ENCODE results near the gene DNAJB9. TPM values are rescaled to one million over a fixed set of nuclear protein-coding genes. Genes with fewer than 3 reads are reported as not detected.
"Not testable (repeated sequence)": the region's sequence is repeated elsewhere in the genome, so short reads cannot be mapped to it uniquely, and the experiment has no call there.

DNAJB9 gene
- total RNA-seq = 10 to 100 TPM; 11.2 to 12.3 TPM

DNA sequence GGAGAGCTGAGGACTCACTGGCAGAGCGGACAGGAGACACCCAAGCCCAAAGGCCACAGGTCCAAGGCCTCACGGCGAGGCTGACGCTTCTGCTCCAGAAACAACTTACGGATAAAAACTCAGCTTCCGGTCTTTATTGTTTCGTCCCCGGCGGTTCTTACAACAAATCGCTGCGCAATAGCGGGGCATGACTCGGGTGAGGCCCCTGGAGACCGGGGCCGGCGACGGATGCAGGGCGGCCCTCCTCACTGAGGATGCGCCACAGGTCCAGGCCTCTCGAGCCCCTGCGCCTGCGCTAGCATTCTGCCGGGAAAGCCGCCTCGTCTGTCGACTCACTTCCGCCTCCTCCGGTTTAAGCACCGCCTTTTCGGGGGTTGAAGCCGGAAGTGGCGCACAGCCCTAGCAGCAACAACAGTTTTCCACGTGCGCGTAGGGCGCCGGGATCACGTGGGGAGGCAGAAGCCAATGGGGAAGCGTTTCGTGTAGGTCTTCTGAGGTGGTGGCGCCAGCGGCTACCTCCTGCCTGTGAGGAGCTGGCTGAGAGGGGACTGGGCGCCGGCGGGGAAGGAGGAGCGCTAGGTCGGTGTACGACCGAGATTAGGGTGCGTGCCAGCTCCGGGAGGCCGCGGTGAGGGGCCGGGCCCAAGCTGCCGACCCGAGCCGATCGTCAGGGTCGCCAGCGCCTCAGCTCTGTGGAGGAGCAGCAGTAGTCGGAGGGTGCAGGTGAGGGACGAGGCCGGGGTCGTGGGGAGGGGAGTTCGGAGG is at the start of gene DNAJB9, which contains the start of gene THAP5:
DNAJB9 (plus strand) TSS at position 494 of the 765 bp plus-strand sequence. CDS start 1,853 bp downstream, outside the sequence.
THAP5 (minus strand) TSS at position 326 of the 765 bp plus-strand sequence; CDS start at position 189, 137 bp downstream.
- Mint-ChIP-seq H3K36me3 (peaks cover 36 to 50% of the 10 kb centered on the region in 2 donors), H3K9me3 (peaks cover 0 to 4% of the 10 kb centered on the region in 2 donors), H3K27ac (peak within 1 kb of the TSS; percentile 99 to 100)
- DNase-seq (ENCODE audit: low spot score in 2 of 2) (peak; percentile 96 to 100), ATAC-seq (peak; percentile 92 to 94)

GRCh38 chr7:108522780-108523179 is 46.9 kb upstream of the DNAJB9 start:
- Mint-ChIP-seq H3K9me3 (no peaks in the 10 kb centered on the region), H3K27ac (no peak overlapping the region), H3K36me3 (peaks cover 15 to 16% of the 10 kb centered on the region in 2 donors)
- no peak for ATAC-seq
- no peak for DNase-seq (ENCODE audit: low spot score in 2 of 2)

DNA sequence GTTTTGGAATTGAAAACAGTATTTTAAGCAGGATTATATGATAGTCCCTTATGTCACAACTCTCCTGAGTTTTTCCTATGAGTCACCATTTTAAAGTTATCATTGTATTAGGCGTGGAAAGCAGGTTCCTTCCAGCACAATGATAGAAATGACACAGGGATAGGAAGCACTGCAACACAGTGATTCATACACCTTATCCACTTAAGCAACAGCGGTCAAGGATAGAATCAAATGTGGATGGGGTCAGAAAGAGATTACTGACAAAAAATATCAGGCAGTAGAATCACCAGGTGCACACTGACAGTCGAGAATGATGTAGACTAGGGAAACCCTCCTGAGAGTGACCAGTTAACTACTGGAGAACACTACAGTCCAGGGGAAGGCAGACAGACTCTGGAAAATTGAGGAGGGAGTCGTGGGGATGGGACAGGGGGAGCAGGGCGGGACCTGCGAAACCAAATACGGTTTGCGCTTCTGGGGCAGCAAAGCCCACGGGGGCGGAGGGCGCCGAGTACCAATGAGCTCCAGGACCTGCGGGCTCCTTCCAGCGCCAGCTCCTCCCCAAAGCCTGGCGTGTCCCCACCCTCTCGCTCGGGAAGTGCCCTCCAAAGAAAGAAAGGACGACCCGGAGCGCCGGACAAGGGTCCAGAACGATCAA is 44.2 kb upstream of the DNAJB9 start:
- DNase-seq (ENCODE audit: low spot score in 2 of 2) (no peak), ATAC-seq (peak; percentile 35 to 70)
- H3K36me3 Mint-ChIP-seq = peaks cover 5 to 10% of the 10 kb centered on the region in 2 donors
- peak overlapping the region; percentile 99 to 100 for H3K27ac Mint-ChIP-seq
- no peaks in the 10 kb centered on the region for H3K9me3 Mint-ChIP-seq

DNA sequence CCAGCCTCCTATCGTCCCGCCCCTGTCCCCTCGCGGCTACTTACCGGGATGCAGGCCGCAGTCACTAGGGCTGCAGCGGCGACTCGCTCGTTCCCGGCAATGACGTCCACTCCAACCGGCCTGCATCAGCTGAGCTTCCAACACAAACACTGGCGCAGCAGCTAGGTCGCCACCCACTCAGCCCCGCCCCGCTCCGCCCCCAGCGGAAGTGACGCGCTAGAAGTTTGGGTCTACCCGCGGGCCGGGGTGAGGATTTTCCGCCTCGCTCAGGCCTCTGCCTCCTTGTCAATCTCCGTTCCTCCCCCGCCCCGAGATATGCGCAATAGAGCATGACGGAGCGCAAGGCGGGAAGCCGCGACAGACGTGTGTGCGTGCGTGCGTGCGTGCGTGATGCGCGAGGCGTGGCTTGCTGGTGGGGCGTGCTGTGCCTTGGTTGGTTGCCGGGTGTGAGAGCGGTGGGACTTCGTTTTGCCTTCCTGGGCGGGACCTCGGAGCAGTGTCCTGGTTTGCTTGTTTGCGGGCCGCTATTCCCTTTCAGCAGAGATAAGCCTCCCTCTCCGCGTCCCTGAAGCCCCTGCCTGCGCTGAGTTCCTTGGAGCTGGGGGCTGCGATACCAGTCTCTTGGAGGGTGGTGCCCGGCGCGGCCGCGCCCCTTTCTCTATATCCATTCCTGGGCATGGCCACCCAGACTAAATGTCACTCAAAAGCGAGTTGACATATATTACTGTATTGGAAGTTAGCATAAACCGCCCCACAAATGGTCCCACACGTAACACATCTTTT is 43.5 kb upstream of the DNAJB9 start, which contains the start of gene PNPLA8:
PNPLA8 (minus strand) TSS at position 151 of the 783 bp plus-strand sequence. CDS start 10,644 bp downstream, outside the sequence.
- DNase-seq (ENCODE audit: low spot score in 2 of 2) = peak; percentile 100
- H3K27ac Mint-ChIP-seq = peak within 1 kb of the TSS; percentile 99 to 100
- no peaks in the 10 kb centered on the region for H3K9me3 Mint-ChIP-seq
- peaks cover 3 to 9% of the 10 kb centered on the region in 2 donors for H3K36me3 Mint-ChIP-seq
- ATAC-seq = peak; percentile 91 to 94

DNA sequence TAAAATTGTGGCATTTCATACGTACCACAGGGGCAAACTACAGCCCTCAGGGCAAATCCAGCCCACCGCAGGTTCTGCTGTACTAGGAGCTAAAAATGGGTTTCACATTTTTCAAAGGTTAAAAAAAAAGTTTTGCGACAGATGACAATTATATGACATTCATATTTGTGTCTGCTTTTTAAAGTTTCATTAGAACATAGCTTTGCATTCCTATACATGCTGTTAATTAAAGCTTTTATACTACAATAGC is 43.0 kb upstream of the DNAJB9 start:
- H3K27ac Mint-ChIP-seq = peak overlapping the region; percentile 99 to 100
- DNase-seq (ENCODE audit: low spot score in 2 of 2) (no peak), ATAC-seq (no peak)
- H3K9me3 Mint-ChIP-seq = no peaks in the 10 kb centered on the region
- peaks cover 0 to 6% of the 10 kb centered on the region in 2 donors for H3K36me3 Mint-ChIP-seq

DNA sequence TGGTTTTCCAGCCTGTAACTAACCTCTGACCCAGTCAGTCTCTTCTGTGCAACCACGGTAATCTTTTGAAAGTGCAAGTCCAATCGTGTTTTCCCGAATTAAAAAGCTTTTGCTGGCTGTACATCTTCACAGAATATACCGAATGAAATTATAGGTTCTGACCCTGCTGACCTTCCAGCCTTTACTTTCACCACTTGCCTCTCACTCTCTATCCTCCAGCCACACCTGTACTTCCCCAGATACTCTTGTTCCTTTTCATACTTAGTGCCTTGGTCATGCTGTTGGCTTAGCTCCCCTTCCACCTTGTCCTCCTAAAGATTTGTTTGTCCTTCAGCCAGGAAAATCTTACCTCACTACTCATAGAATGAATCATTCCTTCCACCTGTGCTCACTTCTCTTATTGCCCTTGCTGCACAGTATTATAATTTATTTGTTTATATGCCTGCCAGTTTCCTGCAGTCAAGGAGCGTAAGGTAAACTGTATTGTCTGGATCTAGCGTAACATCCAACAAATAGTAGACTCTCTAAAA is 41.4 kb upstream of the DNAJB9 start:
- no peaks in the 10 kb centered on the region for H3K9me3 Mint-ChIP-seq
- H3K27ac Mint-ChIP-seq = peak overlapping the region; percentile 2 to 13
- peaks cover 0 to 6% of the 10 kb centered on the region in 2 donors for H3K36me3 Mint-ChIP-seq

DNA sequence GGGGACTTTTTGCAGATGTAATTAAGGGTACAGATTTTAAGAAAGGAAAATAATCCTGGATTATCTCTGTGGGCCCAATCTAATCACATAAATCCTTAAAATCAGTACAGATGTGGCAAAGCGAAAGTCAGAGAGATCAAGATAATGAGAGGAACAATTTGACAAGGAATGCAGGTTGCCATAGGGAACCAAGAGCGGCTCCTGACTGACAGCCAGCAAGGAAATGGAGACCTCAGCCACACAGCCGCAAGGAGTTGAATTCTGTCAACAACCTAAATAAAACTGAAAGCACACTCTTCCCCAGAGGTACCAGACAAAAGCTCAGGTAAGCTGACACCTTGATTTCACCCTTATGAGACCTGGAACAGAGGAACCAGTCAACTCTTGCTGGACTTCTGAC is 40.3 kb upstream of the DNAJB9 start:
- H3K27ac Mint-ChIP-seq = no peak overlapping the region
- no peak for DNase-seq (ENCODE audit: low spot score in 2 of 2)
- H3K9me3 Mint-ChIP-seq = no peaks in the 10 kb centered on the region
- no peak for ATAC-seq
- peaks cover 0 to 6% of the 10 kb centered on the region in 2 donors for H3K36me3 Mint-ChIP-seq

More for the DNA sequence above, 41.4 kb upstream of the DNAJB9 start:
- DNase-seq (ENCODE audit: low spot score in 2 of 2) (no peak), ATAC-seq (no peak)

GRCh38 chr7:108533712-108534111 is 36.0 kb upstream of the DNAJB9 start:
- H3K36me3 Mint-ChIP-seq = no peaks in the 10 kb centered on the region
- H3K27ac Mint-ChIP-seq = no peak overlapping the region
- ATAC-seq (no peak), DNase-seq (ENCODE audit: low spot score in 2 of 2) (no peak)
- no peaks in the 10 kb centered on the region for H3K9me3 Mint-ChIP-seq

GRCh38 chr7:108535257-108535656 is 34.4 kb upstream of the DNAJB9 start:
- H3K9me3 Mint-ChIP-seq = no peaks in the 10 kb centered on the region
- DNase-seq (ENCODE audit: low spot score in 2 of 2) = no peak
- ATAC-seq = no peak
- no peak overlapping the region for H3K27ac Mint-ChIP-seq
- H3K36me3 Mint-ChIP-seq = no peaks in the 10 kb centered on the region

- Mint-ChIP-seq H3K36me3 (no peaks in the 10 kb centered on the region), H3K9me3 (no peaks in the 10 kb centered on the region), H3K27ac (no peak overlapping the region)
- DNase-seq (ENCODE audit: low spot score in 2 of 2) (no peak), ATAC-seq (no peak)
Measured at GRCh38 chr7:108535744-108536143, 33.9 kb upstream of the DNAJB9 start.

DNA sequence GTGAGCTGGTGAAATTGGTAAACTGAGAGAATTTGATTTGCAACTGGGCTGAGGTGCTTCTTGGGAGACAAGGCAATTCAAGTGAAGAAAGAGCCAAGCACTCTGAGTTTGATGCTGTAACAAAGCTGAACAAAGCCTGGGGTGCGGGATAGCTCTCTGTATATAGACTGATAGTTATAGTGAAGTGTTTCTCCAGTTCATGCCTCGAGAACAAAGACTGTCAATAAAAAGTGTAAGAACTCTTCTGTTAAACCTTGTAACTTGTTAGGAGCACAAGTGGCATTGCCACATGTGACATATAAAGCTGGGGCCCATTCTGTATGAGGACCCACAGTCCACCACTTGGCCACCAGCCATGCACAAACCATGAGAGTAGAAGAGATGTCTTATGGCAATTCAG is 32.4 kb upstream of the DNAJB9 start:
- ATAC-seq = no peak
- DNase-seq (ENCODE audit: low spot score in 2 of 2) = no peak
- Mint-ChIP-seq H3K9me3 (no peaks in the 10 kb centered on the region), H3K36me3 (no peaks in the 10 kb centered on the region), H3K27ac (no peak overlapping the region)

GRCh38 chr7:108538236-108538635 is 31.4 kb upstream of the DNAJB9 start:
- not testable (repeated sequence) for DNase-seq (ENCODE audit: low spot score in 2 of 2); ATAC-seq; H3K9me3 Mint-ChIP-seq; H3K27ac Mint-ChIP-seq; H3K36me3 Mint-ChIP-seq

DNA sequence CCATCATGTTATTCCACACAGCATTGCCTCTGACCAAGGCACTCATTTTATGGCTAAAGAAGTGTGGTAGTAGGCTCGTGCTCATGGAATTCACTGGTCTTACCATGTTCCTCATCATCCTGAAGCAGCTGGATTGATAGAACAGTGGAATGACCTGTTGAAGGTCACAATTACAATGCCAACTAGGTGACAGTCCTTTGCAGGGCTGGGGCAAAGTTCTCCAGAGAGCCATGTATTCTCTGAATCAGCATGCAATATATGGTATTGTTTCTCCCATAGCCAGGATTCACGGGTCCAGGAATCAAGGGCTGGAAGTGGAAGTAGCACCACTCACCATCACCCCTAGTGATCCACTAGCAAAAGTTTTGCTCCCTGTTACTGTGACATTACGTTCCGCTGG is 31.0 kb upstream of the DNAJB9 start:
- not testable (repeated sequence) for H3K27ac Mint-ChIP-seq; H3K36me3 Mint-ChIP-seq; DNase-seq (ENCODE audit: low spot score in 2 of 2); H3K9me3 Mint-ChIP-seq; ATAC-seq

DNA sequence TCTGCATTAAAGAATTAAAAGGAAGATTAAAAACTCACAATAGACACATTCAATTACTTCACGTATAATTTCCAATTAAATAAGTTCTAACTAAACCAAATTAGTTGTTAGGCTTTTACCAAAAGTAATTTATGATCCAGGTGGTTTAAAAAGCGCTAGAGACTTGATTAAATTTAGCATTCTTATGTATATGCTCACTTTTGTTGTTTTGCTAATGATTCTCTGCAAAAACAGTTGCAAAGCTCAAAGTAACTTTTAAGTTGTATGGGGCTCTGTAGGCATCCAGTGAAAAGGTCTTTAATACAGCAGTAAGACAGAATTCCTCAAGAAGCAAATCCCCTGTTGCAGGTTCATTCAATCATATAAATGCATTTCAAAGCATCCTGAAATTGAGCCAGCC is 28.2 kb upstream of the DNAJB9 start:
- Mint-ChIP-seq H3K9me3 (no peaks in the 10 kb centered on the region), H3K36me3 (no peaks in the 10 kb centered on the region), H3K27ac (no peak overlapping the region)
- DNase-seq (ENCODE audit: low spot score in 2 of 2) = no peak
- ATAC-seq = no peak

DNA sequence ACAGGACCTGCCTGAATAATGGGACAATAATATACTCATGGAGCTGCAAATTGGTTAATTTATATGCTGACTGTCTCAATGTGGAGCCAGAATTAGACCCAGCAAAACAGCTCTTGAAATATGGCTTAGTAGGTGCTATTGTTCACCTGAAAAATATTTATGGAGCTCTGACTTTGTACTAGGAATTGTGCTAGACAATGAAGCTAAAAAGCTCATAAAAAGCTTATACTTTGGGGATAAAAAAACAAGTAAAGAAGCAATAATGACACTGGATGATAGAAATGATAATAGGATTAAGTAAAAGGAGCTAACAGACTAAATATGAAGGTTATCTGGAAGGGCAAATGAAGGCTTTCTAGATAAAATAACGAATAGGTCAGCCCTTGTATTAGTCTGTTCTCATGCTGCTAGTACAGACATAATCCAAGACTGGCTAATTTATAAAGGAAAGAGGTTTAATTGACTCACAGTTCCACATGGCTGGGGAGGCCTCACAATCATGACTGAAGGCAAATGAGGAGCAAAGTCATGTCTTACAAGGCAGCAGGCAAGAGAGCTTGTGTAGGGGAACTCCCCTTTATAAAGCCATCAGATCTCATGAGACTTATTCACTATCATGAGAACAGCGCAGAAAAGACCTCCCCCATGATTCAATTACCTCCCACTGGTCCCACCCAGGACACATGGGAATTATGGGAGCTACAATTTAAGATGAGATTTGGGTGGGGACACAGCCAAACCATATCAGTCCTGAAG is 21.4 kb upstream of the DNAJB9 start:
- ATAC-seq; H3K27ac Mint-ChIP-seq; DNase-seq (ENCODE audit: low spot score in 2 of 2): not testable (repeated sequence)
- peaks cover 5 to 11% of the 10 kb centered on the region in 2 donors for H3K36me3 Mint-ChIP-seq
- peaks cover 4 to 10% of the 10 kb centered on the region in 2 donors for H3K9me3 Mint-ChIP-seq

GRCh38 chr7:108556665-108557064 is 13.0 kb upstream of the DNAJB9 start:
- not testable (repeated sequence) for H3K27ac Mint-ChIP-seq; DNase-seq (ENCODE audit: low spot score in 2 of 2); ATAC-seq
- Mint-ChIP-seq H3K36me3 (peaks cover 35 to 38% of the 10 kb centered on the region in 2 donors), H3K9me3 (peaks cover 16 to 17% of the 10 kb centered on the region in 2 donors)

Measured in activated naive CD4-positive, alpha-beta T cell treated with anti-CD3 and anti-CD28 coated beads, Interleukin-2, amount 50 U/mL, for 72 hours (primary cell).